ENCODE results near the gene RBFOX1. TPM values are rescaled to one million over a fixed set of nuclear protein-coding genes. Genes with fewer than 3 reads are reported as not detected.

The RBFOX1 gene
- total RNA-seq, 1 donor = not detected

GRCh38 chr16:7505495-7505894, 172.8 kb downstream of the RBFOX1 start:
- no peak for TF ChIP-seq CTCF (IDR thresholded peaks at IDR 0.05; ENCODE audit: insufficient read depth, low read depth, low read length)
- no peak overlapping the region for H3K4me3 ChIP-seq (ENCODE audit: low read depth, low read length)
- no peak for DNase-seq (ENCODE audit: low read depth)

GRCh38 chr16:7506363-7506762, 173.7 kb downstream of the RBFOX1 start:
- no peak overlapping the region for H3K4me3 ChIP-seq (ENCODE audit: low read depth, low read length)
- TF ChIP-seq CTCF (IDR thresholded peaks at IDR 0.05; ENCODE audit: insufficient read depth, low read depth, low read length) = no peak
- no peak for DNase-seq (ENCODE audit: low read depth)

GRCh38 chr16:7508656-7509055, 176.0 kb downstream of the RBFOX1 start:
- no peak for TF ChIP-seq CTCF (IDR thresholded peaks at IDR 0.05; ENCODE audit: insufficient read depth, low read depth, low read length)
- DNase-seq (ENCODE audit: low read depth) = no peak
- H3K4me3 ChIP-seq (ENCODE audit: low read depth, low read length) = no peak overlapping the region

GRCh38 chr16:7509963-7510601, 177.4 kb downstream of the RBFOX1 start:
- DNase-seq (ENCODE audit: low read depth) = no peak
- no peak overlapping the region for H3K4me3 ChIP-seq (ENCODE audit: low read depth, low read length)
- no peak for TF ChIP-seq CTCF (IDR thresholded peaks at IDR 0.05; ENCODE audit: insufficient read depth, low read depth, low read length)

- DNase-seq (ENCODE audit: low read depth) = no peak
- no peak for TF ChIP-seq CTCF (IDR thresholded peaks at IDR 0.05; ENCODE audit: insufficient read depth, low read depth, low read length)
- no peak overlapping the region for H3K4me3 ChIP-seq (ENCODE audit: low read depth, low read length)
Observed at GRCh38 chr16:7511549-7512260, 179.1 kb downstream of the RBFOX1 start.

- no peak for TF ChIP-seq CTCF (IDR thresholded peaks at IDR 0.05; ENCODE audit: insufficient read depth, low read depth, low read length)
- no peak overlapping the region for H3K4me3 ChIP-seq (ENCODE audit: low read depth, low read length)
- DNase-seq (ENCODE audit: low read depth) = no peak
Observed at GRCh38 chr16:7512503-7512902, 179.9 kb downstream of the RBFOX1 start.
